ENCODE results near the gene CCDC54.
"Not testable (repeated sequence)": the region's sequence is repeated elsewhere in the genome, so short reads cannot be mapped to it uniquely, and the experiment has no call there.

The CCDC54 gene

DNA sequence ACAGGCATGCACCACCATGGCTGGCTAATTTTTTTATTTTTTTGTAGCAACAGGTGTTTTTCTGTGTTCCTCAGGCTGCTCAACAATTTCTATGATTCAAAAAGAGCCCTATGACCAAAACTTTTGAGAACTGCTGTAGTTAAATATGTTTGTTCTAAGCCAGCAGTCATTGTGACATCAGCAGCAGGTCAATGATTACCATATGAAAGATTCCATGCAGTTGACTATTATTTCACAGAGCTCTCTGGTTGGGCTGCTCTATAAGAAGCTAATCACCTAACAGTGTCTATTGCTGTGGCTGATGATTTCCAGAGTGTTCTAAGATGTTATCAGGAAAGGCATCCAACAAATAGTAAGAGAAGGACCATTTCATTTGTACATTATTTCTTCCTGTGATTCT, at the start of gene CCDC54:
TSS of gene CCDC54 (plus strand) at position 289 of the 400 bp plus-strand sequence. CDS start 149 bp downstream, outside the sequence.
- no peak for DNase-seq (ENCODE audit: extremely low spot score)
- CTCF ChIA-PET, result no interaction called here

DNA sequence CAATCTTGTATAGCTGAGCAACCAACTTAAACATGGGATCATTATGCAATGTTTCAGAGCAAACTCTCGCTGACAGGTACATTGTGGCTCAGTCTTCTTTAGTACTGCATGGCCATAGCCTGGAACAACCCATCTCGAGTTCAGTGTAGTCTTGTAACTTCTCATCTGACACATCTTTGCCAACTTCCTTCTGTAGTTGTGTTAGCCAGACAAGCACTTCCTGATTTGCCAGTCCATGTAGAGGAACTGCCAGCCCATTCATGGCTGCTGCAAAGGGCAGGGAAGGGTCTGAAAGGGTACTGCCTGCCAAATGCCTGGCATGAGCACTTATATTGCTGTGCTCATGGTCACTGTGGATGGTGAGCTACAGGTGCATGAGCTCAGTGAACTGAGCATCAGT, 49.2 kb upstream of the CCDC54 start:
- no peak for DNase-seq (ENCODE audit: extremely low spot score)
- TF ChIP-seq TARDBP (IDR thresholded peaks at IDR 0.05) (no peak), ELF4 (IDR thresholded peaks at IDR 0.05) (no peak), SUZ12 (IDR thresholded peaks at IDR 0.05) (no peak), FOXK2 (IDR thresholded peaks at IDR 0.05) (no peak), L3MBTL2 (conservative IDR thresholded peaks at IDR 0.05) (no peak), LEF1 (IDR thresholded peaks at IDR 0.05; ENCODE audit: borderline replicate concordance) (no peak), FOXA1 (IDR thresholded peaks at IDR 0.05) (no peak), HDGF (IDR thresholded peaks at IDR 0.05; ENCODE audit: borderline replicate concordance) (no peak), NFRKB (IDR thresholded peaks at IDR 0.05) (no peak), ZNF384 (IDR thresholded peaks at IDR 0.05) (no peak), ARNT (IDR thresholded peaks at IDR 0.05) (no peak), SP1 (IDR thresholded peaks at IDR 0.05) (no peak)
- TF ChIP-seq, protein P1, sequence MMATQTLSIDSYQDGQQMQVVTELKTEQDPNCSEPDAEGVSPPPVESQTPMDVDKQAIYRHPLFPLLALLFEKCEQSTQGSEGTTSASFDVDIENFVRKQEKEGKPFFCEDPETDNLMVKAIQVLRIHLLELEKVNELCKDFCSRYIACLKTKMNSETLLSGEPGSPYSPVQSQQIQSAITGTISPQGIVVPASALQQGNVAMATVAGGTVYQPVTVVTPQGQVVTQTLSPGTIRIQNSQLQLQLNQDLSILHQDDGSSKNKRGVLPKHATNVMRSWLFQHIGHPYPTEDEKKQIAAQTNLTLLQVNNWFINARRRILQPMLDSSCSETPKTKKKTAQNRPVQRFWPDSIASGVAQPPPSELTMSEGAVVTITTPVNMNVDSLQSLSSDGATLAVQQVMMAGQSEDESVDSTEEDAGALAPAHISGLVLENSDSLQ (IDR thresholded peaks at IDR 0.05), result no peak
- ChIA-PET POLR2A (no interaction called here), CTCF (interaction anchor here (0.6 kb wide), 1 partner anchor 10 kb away, joined by 3 read pairs; no protein-coding TSS in a partner anchor)

More for the DNA sequence above, at the start of gene CCDC54:
- POLR2A ChIA-PET, result no interaction called here
- TF ChIP-seq FOXK2 (IDR thresholded peaks at IDR 0.05) (no peak), SP1 (IDR thresholded peaks at IDR 0.05) (no peak), LEF1 (IDR thresholded peaks at IDR 0.05; ENCODE audit: borderline replicate concordance) (no peak), FOXA1 (IDR thresholded peaks at IDR 0.05) (no peak), ZNF384 (IDR thresholded peaks at IDR 0.05) (no peak), HDGF (IDR thresholded peaks at IDR 0.05; ENCODE audit: borderline replicate concordance) (no peak)
- TF ChIP-seq, protein P1 (IDR thresholded peaks at IDR 0.05), result no peak

DNA sequence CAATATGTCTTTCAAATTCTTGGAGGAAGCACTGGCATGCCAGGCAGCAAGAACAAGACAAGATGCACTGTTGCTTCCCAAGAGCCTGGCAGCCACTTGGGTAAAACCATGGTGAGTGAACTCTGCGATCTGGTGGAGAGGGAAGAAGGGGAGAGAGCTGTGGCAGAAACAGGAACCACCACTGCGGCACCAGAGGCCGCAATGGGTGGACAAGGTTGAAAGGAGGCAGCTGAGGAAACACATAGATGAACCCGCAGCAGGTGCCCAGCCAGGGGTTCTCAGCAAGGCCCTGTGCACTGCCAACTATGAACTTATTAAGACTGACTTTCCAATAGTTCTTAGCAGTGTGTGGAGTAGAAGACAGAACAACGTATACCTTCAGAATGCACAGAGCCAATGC, 48.2 kb upstream of the CCDC54 start:
- no peak for TF ChIP-seq CTBP1 (IDR thresholded peaks at IDR 0.05; ENCODE audit: borderline replicate concordance)
- TF ChIP-seq NFRKB (IDR thresholded peaks at IDR 0.05), result no peak
- no peak for TF ChIP-seq HDGF (IDR thresholded peaks at IDR 0.05; ENCODE audit: borderline replicate concordance)
- TF ChIP-seq SUZ12 (IDR thresholded peaks at IDR 0.05), result no peak
- TF ChIP-seq FOXK2 (IDR thresholded peaks at IDR 0.05), result no peak
- TF ChIP-seq L3MBTL2 (conservative IDR thresholded peaks at IDR 0.05), result no peak
- no peak for TF ChIP-seq ZNF384 (IDR thresholded peaks at IDR 0.05)
- ChIA-PET CTCF (no interaction called here), POLR2A (no interaction called here)
- DNase-seq (ENCODE audit: extremely low spot score), result no peak

DNA sequence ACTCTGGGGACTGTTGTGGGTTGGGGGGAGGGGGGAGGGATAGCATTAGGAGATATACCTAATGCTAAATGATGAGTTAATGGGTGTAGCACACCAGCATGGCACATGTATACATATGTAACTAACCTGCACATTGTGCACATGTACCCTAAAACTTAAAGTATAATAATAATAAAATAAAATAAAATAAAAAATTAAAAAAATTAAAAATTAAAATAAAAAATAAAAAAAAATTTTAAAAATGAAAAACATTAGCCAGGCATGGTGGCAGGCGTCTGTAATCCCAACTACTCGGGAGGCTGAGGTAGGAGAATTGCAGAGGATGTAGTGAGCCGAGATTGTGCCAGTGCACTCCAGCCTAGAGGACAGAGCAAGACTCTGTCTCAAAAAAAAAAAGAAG, 37.5 kb upstream of the CCDC54 start:
- POLR2A ChIA-PET; CTCF ChIA-PET; DNase-seq (ENCODE audit: extremely low spot score): not testable (repeated sequence)

DNA sequence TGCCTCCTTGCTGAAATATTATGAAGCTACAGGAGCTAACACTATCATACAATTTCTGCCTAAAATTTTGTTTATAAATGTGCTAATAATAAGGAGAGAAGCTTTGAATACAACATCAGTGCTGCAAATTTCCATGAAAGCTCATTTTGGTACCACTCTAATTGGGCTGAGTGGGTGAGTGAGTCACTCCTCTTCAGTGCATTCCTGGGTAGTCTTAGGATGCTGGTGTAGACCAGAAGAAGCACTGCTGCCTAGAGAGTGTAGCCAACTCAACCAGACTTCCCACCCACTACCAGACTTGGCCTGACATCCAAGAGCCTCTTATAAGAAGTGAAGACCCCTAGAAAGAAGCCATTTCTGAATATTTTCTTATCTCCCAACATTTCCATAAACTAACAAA, 32.5 kb upstream of the CCDC54 start:
- CTCF ChIA-PET, result no interaction called here
- POLR2A ChIA-PET, result no interaction called here

DNA sequence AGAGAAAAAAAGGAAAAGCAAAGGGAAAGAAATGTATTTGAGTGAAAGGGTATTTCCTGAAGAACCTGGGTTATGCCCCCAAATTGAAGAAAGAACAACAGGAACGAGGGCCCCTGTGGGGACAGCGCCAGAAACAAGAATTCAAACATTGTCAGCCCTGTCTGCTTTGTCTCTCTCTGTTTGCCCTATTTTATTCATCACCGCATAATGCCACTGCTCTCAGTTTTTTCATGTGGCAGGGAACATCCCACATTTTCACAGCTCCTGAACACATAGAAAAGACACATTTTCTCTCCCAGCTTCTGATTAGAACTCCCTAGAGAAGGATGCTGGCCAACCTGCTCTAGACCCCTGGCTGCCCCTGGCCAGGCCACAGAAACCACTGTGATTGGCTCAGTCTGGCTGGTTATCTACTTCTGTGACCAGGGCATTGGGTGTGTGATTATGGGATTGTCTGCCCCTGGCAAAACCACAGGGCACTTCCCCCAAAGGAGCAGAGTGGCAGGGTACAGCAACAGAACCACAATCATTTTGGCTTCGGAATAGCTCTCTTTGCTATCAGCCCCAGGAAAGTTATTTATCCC, 31.3 kb upstream of the CCDC54 start:
- TF ChIP-seq L3MBTL2 (conservative IDR thresholded peaks at IDR 0.05) (no peak), FOXA1 (IDR thresholded peaks at IDR 0.05) (no peak), CTBP1 (IDR thresholded peaks at IDR 0.05; ENCODE audit: borderline replicate concordance) (no peak), ZNF384 (IDR thresholded peaks at IDR 0.05) (no peak), FOXM1 (IDR thresholded peaks at IDR 0.05; ENCODE audit: borderline replicate concordance) (no peak), LEF1 (IDR thresholded peaks at IDR 0.05; ENCODE audit: borderline replicate concordance) (no peak), ARNT (IDR thresholded peaks at IDR 0.05) (no peak), FOXK2 (IDR thresholded peaks at IDR 0.05) (no peak), HDGF (IDR thresholded peaks at IDR 0.05; ENCODE audit: borderline replicate concordance) (no peak)
- TF ChIP-seq, protein P1 (IDR thresholded peaks at IDR 0.05), result no peak
- ChIA-PET POLR2A (no interaction called here), CTCF (no interaction called here)
- no peak for DNase-seq (ENCODE audit: extremely low spot score)

More for the DNA sequence above, 32.5 kb upstream of the CCDC54 start:
- DNase-seq (ENCODE audit: extremely low spot score), result no peak
- TF ChIP-seq FOXK2 (IDR thresholded peaks at IDR 0.05) (no peak), ELF4 (IDR thresholded peaks at IDR 0.05) (no peak), HDGF (IDR thresholded peaks at IDR 0.05; ENCODE audit: borderline replicate concordance) (no peak), ZNF384 (IDR thresholded peaks at IDR 0.05) (no peak), BHLHE40 (IDR thresholded peaks at IDR 0.05; ENCODE audit: borderline replicate concordance) (no peak), L3MBTL2 (conservative IDR thresholded peaks at IDR 0.05) (no peak), CTBP1 (IDR thresholded peaks at IDR 0.05; ENCODE audit: borderline replicate concordance) (no peak), SP1 (IDR thresholded peaks at IDR 0.05) (no peak), FOXM1 (IDR thresholded peaks at IDR 0.05; ENCODE audit: borderline replicate concordance) (no peak), SUZ12 (IDR thresholded peaks at IDR 0.05) (no peak), TARDBP (IDR thresholded peaks at IDR 0.05) (no peak), NFRKB (IDR thresholded peaks at IDR 0.05) (no peak), ARNT (IDR thresholded peaks at IDR 0.05) (no peak)
- TF ChIP-seq, protein P1 (IDR thresholded peaks at IDR 0.05), result no peak

All from HEK293T (cell line).